ENCODE results near the gene CA11. TPM values are rescaled to one million over a fixed set of nuclear protein-coding genes. Genes with fewer than 3 reads are reported as not detected.

CA11 gene
- total RNA-seq, 1 donor from 2014 or later: 7.8 TPM

- Mint-ChIP-seq H3K27ac (ENCODE audit: unreplicated experiment) (no peak overlapping the region), H3K9me3 (ENCODE audit: unreplicated experiment) (peaks cover 6% of the 10 kb centered on the region), H3K27me3 (ENCODE audit: unreplicated experiment) (peaks cover 9% of the 10 kb centered on the region), H3K4me1 (ENCODE audit: low read depth, unreplicated experiment) (peaks cover 11% of the 10 kb centered on the region), H3K4me3 (ENCODE audit: unreplicated experiment) (peak overlapping the region; percentile 95), H3K36me3 (ENCODE audit: unreplicated experiment) (no peaks in the 10 kb centered on the region)
- no peak for TF ChIP-seq CTCF (IDR thresholded peaks at IDR 0.05; ENCODE audit: partially characterized antibody, unreplicated experiment)
- DNase-seq: no peak
Measured at GRCh38 chr19:48616041-48616436, 29.9 kb downstream of the CA11 start.

GRCh38 chr19:48615231-48616040, 30.6 kb downstream of the CA11 start:
- Mint-ChIP-seq H3K27ac (ENCODE audit: unreplicated experiment) (no peak overlapping the region), H3K27me3 (ENCODE audit: unreplicated experiment) (peaks cover 9% of the 10 kb centered on the region), H3K4me3 (ENCODE audit: unreplicated experiment) (peak overlapping the region; percentile 42), H3K36me3 (ENCODE audit: unreplicated experiment) (no peaks in the 10 kb centered on the region), H3K4me1 (ENCODE audit: low read depth, unreplicated experiment) (peaks cover 11% of the 10 kb centered on the region), H3K9me3 (ENCODE audit: unreplicated experiment) (peaks cover 7% of the 10 kb centered on the region)
- TF ChIP-seq CTCF (IDR thresholded peaks at IDR 0.05; ENCODE audit: partially characterized antibody, unreplicated experiment): no peak
- no peak for DNase-seq

- no peak for TF ChIP-seq CTCF (IDR thresholded peaks at IDR 0.05; ENCODE audit: partially characterized antibody, unreplicated experiment)
- Mint-ChIP-seq H3K27me3 (ENCODE audit: unreplicated experiment) (peaks cover 9% of the 10 kb centered on the region), H3K27ac (ENCODE audit: unreplicated experiment) (peak within 1 kb of the TSS; percentile 77), H3K9me3 (ENCODE audit: unreplicated experiment) (peaks cover 7% of the 10 kb centered on the region), H3K36me3 (ENCODE audit: unreplicated experiment) (no peaks in the 10 kb centered on the region), H3K4me1 (ENCODE audit: low read depth, unreplicated experiment) (peaks cover 9% of the 10 kb centered on the region), H3K4me3 (ENCODE audit: unreplicated experiment) (peak within 1 kb of the TSS; percentile 42)
- no peak for DNase-seq
Measured at GRCh38 chr19:48614436-48615230, 31.4 kb downstream of the CA11 start, which contains the start of gene FAM83E. Gene FAM83E (minus strand): TSS chr19:48615076. CDS start chr19:48613372, 1,704 bp downstream.

- H3K36me3 Mint-ChIP-seq (ENCODE audit: unreplicated experiment): no peaks in the 10 kb centered on the region
- H3K4me1 Mint-ChIP-seq (ENCODE audit: low read depth, unreplicated experiment): peaks cover 7% of the 10 kb centered on the region
- peak overlapping the region; percentile 77 for H3K27ac Mint-ChIP-seq (ENCODE audit: unreplicated experiment)
- TF ChIP-seq CTCF (IDR thresholded peaks at IDR 0.05; ENCODE audit: partially characterized antibody, unreplicated experiment): no peak
- peak overlapping the region; percentile 16 for H3K4me3 Mint-ChIP-seq (ENCODE audit: unreplicated experiment)
- DNase-seq: no peak
- H3K9me3 Mint-ChIP-seq (ENCODE audit: unreplicated experiment): peaks cover 4% of the 10 kb centered on the region
- H3K27me3 Mint-ChIP-seq (ENCODE audit: unreplicated experiment): peaks cover 9% of the 10 kb centered on the region
Measured at GRCh38 chr19:48613852-48614435, 32.0 kb downstream of the CA11 start.

All from glutamatergic neuron (in vitro differentiated cells).